GM12878 (cell line): ENCODE data around the gene AURKAIP1.

Experiments used
- BRCA1 ChIP-seq: IDR thresholded peaks from 2 replicates; pipeline ENCODE4 v1.6.1; 2011; ENCODE audit warnings: low read depth, low read length, improper control_type of control experiment
- CEBPB ChIP-seq, 2 experiments: fragments of 150-350 bp in 1 of 2; IDR thresholded peaks; 2 replicates each; pipeline ENCODE4 v1.6.1; 2012 to 2014; ENCODE audit warnings: low read depth in 2 of 2, low read length in 2 of 2, borderline replicate concordance in 1 of 2, inconsistent platforms in 1 of 2
- FOXM1 ChIP-seq: IDR thresholded peaks from 2 replicates; pipeline ENCODE4 v1.6.1; 2012; ENCODE audit warnings: low read depth, mild to moderate bottlenecking, inconsistent platforms, low read length, moderate library complexity
- HDGF ChIP-seq: fragments of 450-650 bp; IDR thresholded peaks from 2 replicates; pipeline ENCODE4 v1.6.1; 2016; ENCODE audit warnings: antibody characterized with exemption
- POLR2A ChIP-seq: IDR thresholded peaks from 2 replicates; pipeline ENCODE4 v1.6.1; 2011; ENCODE audit warnings: low read depth, mild to moderate bottlenecking, low read length
- SMC3 ChIP-seq: IDR thresholded peaks from 2 replicates; pipeline ENCODE4 v1.6.1; 2011; ENCODE audit warnings: low read length, improper control_type of control experiment, borderline replicate concordance
- TAF1 ChIP-seq: IDR thresholded peaks from 2 replicates; pipeline ENCODE4 v1.6.1; 2011; ENCODE audit warnings: mild to moderate bottlenecking, low read depth, low read length, borderline replicate concordance
- TF ChIP-seq, protein P1 (sequence below), 3 experiments: IDR thresholded peaks in 2 of 3; conservative IDR thresholded peaks in 1 of 3; 2 replicates each; pipeline ENCODE4 v1.5.1; 2011; ENCODE audit warnings: low read depth in 3 of 3, low read length in 3 of 3, mild to moderate bottlenecking in 3 of 3, control low read depth in 2 of 3, moderate library complexity in 2 of 3, inconsistent platforms in 1 of 3, mixed read lengths in 1 of 3; ENCODE audit not compliant: control insufficient read depth in 2 of 3, insufficient read depth in 1 of 3; ENCODE audit errors: extremely low read depth in 1 of 3
- TF ChIP-seq, protein P2 (sequence below): IDR thresholded peaks from 2 replicates; pipeline ENCODE4 v1.6.1; 2011; ENCODE audit warnings: borderline replicate concordance, low read depth, mild to moderate bottlenecking, moderate library complexity, mixed read lengths, low read length; ENCODE audit not compliant: insufficient read depth; ENCODE audit errors: extremely low read length
- TF ChIP-seq, protein P3 (sequence below): fragments of 450-650 bp; IDR thresholded peaks from 2 replicates; pipeline ENCODE4 v1.6.1; 2014; ENCODE audit warnings: mild to moderate bottlenecking

DNA sequence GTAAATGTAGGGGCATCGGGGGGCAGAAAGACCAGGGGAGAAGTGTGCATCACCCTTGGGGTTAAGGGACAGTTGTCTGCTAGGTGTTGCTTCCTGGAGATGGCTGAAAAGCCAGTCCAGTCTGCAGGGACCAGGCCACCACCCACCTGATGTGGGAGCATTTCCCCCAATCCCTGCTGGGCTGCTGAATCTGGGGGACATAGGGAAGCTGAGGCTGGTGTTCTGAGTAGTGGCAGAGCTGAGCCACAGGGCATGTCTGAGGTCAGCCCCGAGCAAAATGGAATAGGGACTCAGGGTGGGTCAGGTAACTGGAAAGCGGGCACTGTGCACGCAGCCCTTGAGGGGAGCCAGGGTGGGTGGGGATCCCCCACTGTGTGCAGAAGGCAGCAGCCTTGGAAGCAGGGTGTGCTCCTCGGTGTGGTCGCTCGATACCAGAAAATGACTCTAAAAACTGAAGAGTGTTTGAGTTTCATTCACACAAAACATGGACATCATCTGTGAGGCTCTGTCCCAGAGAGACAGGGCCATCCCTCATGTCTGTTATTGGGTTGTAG lies 26.5 kb upstream of the AURKAIP1 start:
- TF ChIP-seq, protein P1, sequence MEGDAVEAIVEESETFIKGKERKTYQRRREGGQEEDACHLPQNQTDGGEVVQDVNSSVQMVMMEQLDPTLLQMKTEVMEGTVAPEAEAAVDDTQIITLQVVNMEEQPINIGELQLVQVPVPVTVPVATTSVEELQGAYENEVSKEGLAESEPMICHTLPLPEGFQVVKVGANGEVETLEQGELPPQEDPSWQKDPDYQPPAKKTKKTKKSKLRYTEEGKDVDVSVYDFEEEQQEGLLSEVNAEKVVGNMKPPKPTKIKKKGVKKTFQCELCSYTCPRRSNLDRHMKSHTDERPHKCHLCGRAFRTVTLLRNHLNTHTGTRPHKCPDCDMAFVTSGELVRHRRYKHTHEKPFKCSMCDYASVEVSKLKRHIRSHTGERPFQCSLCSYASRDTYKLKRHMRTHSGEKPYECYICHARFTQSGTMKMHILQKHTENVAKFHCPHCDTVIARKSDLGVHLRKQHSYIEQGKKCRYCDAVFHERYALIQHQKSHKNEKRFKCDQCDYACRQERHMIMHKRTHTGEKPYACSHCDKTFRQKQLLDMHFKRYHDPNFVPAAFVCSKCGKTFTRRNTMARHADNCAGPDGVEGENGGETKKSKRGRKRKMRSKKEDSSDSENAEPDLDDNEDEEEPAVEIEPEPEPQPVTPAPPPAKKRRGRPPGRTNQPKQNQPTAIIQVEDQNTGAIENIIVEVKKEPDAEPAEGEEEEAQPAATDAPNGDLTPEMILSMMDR (IDR thresholded peaks at IDR 0.05 in 2 of 3, conservative IDR thresholded peaks at IDR 0.05 in 1 of 3; ENCODE audit: control insufficient read depth in 2 of 3, extremely low read depth in 1 of 3, insufficient read depth in 1 of 3, low read depth in 3 of 3, low read length in 3 of 3) = no peak
- TF ChIP-seq FOXM1 (no peak), TAF1 (no peak), SMC3 (no peak), POLR2A (peak; percentile 18), CEBPB (IDR thresholded peaks at IDR 0.05; ENCODE audit: borderline replicate concordance in 1 of 2, low read depth in 2 of 2, low read length in 2 of 2) (no peak), HDGF (no peak), BRCA1 (no peak)
- TF ChIP-seq, protein P2, sequence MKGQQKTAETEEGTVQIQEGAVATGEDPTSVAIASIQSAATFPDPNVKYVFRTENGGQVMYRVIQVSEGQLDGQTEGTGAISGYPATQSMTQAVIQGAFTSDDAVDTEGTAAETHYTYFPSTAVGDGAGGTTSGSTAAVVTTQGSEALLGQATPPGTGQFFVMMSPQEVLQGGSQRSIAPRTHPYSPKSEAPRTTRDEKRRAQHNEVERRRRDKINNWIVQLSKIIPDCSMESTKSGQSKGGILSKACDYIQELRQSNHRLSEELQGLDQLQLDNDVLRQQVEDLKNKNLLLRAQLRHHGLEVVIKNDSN = no peak
- TF ChIP-seq, protein P3, sequence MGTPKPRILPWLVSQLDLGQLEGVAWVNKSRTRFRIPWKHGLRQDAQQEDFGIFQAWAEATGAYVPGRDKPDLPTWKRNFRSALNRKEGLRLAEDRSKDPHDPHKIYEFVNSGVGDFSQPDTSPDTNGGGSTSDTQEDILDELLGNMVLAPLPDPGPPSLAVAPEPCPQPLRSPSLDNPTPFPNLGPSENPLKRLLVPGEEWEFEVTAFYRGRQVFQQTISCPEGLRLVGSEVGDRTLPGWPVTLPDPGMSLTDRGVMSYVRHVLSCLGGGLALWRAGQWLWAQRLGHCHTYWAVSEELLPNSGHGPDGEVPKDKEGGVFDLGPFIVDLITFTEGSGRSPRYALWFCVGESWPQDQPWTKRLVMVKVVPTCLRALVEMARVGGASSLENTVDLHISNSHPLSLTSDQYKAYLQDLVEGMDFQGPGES = no peak
